ENCODE data around the gene KLHL29.

DNA sequence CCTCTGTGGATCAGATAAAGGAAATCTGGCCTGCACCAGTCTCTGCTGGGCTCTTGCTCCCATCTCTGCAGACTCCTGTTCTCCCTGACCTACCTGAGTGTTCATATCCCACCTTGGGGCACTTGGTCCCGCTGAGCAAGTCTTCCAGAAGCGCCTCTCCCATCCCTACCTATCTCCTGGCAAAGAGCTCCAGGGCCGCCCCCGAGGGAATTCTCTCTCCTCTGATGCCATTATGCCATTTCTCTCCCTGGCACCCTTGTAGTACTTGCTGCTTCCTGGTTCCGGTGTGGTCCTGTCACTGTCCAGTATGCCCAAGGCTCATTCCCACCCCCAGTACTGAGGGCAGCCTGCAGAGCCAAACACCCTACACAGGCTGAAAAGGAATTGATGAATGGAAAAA lies 99.8 kb downstream of the KLHL29 start:
- TF ChIP-seq EZH2phosphoT487 (IDR thresholded peaks at IDR 0.05; ENCODE audit: borderline replicate concordance, low read depth, low read length): no peak
- TF ChIP-seq, protein P1, sequence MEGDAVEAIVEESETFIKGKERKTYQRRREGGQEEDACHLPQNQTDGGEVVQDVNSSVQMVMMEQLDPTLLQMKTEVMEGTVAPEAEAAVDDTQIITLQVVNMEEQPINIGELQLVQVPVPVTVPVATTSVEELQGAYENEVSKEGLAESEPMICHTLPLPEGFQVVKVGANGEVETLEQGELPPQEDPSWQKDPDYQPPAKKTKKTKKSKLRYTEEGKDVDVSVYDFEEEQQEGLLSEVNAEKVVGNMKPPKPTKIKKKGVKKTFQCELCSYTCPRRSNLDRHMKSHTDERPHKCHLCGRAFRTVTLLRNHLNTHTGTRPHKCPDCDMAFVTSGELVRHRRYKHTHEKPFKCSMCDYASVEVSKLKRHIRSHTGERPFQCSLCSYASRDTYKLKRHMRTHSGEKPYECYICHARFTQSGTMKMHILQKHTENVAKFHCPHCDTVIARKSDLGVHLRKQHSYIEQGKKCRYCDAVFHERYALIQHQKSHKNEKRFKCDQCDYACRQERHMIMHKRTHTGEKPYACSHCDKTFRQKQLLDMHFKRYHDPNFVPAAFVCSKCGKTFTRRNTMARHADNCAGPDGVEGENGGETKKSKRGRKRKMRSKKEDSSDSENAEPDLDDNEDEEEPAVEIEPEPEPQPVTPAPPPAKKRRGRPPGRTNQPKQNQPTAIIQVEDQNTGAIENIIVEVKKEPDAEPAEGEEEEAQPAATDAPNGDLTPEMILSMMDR (conservative IDR thresholded peaks at IDR 0.05; ENCODE audit: low read length): no peak

All from OCI-LY7 (cell line).